Esophagus squamous epithelium (tissue), 5 donors: ENCODE results near the gene CYP3A5. TPM values are rescaled to one million over a fixed set of nuclear protein-coding genes. Genes with fewer than 3 reads are reported as not detected.
"Not testable (repeated sequence)": the region's sequence is repeated elsewhere in the genome, so short reads cannot be mapped to it uniquely, and the experiment has no call there.

Experiments used
- DNase-seq: peaks from one replicate; lab custom pipeline; 2025; lab: John Stamatoyannopoulos, UW
- H3K27ac ChIP-seq, 4 donors: fragments of 200-600 bp; sonication (generic); one replicate each; pipeline ENCODE4 v1.5.1; 2016 to 2019; ENCODE audit warnings: mild to moderate bottlenecking in 1 of 4
- H3K27me3 ChIP-seq, 4 donors: fragments of 200-600 bp; sonication (generic); 1 replicate in 3 of 4; 2 replicates in 1 of 4; pipeline versions ENCODE4 v1.5.1 to v1.6.0; 2017 to 2021; ENCODE audit warnings: antibody characterized with exemption in 1 of 4
- H3K36me3 ChIP-seq, 3 donors: fragments of 200-600 bp; sonication (generic); one replicate each; pipeline ENCODE4 v1.5.1; 2016 to 2019
- H3K4me1 ChIP-seq, 3 donors: fragments of 200-600 bp; sonication (generic); one replicate each; pipeline ENCODE4 v1.5.1; 2017 to 2019
- H3K4me3 ChIP-seq, 4 donors: fragments of 200-600 bp; sonication (generic); 1 replicate in 3 of 4; 2 replicates in 1 of 4; pipeline ENCODE4 v1.5.1; 2016 to 2019; ENCODE audit warnings: mild to moderate bottlenecking in 2 of 4, moderate library complexity in 1 of 4
- H3K9me3 ChIP-seq, 3 donors: fragments of 200-600 bp; sonication (generic); one replicate each; pipeline ENCODE4 v1.5.1; 2016 to 2019
- POLR2A ChIP-seq, 4 donors: fragments of 450-650 bp; IDR thresholded peaks; one replicate each; pipeline ENCODE4 v1.6.1; 2017; ENCODE audit warnings: antibody characterized with exemption in 4 of 4, mild to moderate bottlenecking in 4 of 4, moderate library complexity in 3 of 4
- WGBS, 2 donors: methylation state at CpG; one replicate each; pipeline ENCODE4 v1.1.5; 2018; 5-methylcytosine and 5-hydroxymethylcytosine counted together
- intact Hi-C: fragments of 100-400 bp; cut with DNase I; formaldehyde crosslinking; loops from one replicate; pipeline ENCODE4 v1.15.0; 2022
- total RNA-seq, 4 donors: library from RNA; depleted of rRNA; stranded (reverse); fragments of >200 nt; gene quantifications; one replicate each; pipeline ENCODE4 v1.1.0, GENCODE V29; 2016
- TF ChIP-seq, protein P1 (sequence below), 6 experiments: fragments of 450-650 bp in 4 of 6; fragments of 200-600 bp in 2 of 6; sonication (generic) in 2 of 6; IDR thresholded peaks; one replicate each; pipeline ENCODE4 v1.5.1; 2016 to 2019; ENCODE audit warnings: antibody characterized with exemption in 6 of 6, mild to moderate bottlenecking in 4 of 6, moderate library complexity in 4 of 6
- donor health status: DM: yes; HTN: yes; CAD: no.

Gene CYP3A5
- total RNA-seq, 4 donors from 2014 or later = 34.5 to 99.8 (median 79.1) TPM

DNA sequence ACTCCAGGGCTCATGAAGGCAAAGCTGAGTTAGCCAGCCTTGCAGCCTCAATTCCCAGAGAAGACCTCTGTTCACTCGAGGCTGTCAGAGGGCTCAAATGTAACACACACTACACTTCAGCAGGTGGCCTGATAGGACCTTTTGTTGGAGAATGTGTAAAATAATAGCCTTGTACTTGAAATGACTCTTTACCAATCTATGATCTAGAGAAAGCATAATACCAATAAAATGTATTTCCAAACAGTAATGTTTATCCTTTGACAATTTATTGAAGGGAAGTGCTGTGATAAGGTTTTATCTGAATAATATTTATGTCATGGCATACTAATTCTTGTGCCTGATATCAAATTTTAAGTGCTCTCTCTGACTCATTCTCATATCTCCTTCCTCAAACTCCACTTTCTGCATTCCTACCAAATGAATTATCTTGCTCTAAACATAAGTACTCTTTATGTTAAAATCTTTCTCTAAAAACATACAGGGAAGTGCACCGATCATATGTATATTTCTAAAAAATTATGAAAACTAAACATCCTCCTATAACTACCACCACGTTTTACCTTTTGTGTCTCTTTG is 34.3 kb upstream of the CYP3A5 start:
- H3K4me1 ChIP-seq = no peaks in the 10 kb centered on the region
- no peaks in the 10 kb centered on the region for H3K27me3 ChIP-seq
- no peak for TF ChIP-seq POLR2A (IDR thresholded peaks at IDR 0.05)
- TF ChIP-seq, protein P1, sequence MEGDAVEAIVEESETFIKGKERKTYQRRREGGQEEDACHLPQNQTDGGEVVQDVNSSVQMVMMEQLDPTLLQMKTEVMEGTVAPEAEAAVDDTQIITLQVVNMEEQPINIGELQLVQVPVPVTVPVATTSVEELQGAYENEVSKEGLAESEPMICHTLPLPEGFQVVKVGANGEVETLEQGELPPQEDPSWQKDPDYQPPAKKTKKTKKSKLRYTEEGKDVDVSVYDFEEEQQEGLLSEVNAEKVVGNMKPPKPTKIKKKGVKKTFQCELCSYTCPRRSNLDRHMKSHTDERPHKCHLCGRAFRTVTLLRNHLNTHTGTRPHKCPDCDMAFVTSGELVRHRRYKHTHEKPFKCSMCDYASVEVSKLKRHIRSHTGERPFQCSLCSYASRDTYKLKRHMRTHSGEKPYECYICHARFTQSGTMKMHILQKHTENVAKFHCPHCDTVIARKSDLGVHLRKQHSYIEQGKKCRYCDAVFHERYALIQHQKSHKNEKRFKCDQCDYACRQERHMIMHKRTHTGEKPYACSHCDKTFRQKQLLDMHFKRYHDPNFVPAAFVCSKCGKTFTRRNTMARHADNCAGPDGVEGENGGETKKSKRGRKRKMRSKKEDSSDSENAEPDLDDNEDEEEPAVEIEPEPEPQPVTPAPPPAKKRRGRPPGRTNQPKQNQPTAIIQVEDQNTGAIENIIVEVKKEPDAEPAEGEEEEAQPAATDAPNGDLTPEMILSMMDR (IDR thresholded peaks at IDR 0.05) = no peak
- intact Hi-C loops = no loop called here
- H3K9me3 ChIP-seq = no peaks in the 10 kb centered on the region
- no peaks in the 10 kb centered on the region for H3K36me3 ChIP-seq
- 79 to 80% methylated on average over 3 of the region's 3 CpGs for WGBS, 2 donors
- no peak for DNase-seq
- no peak overlapping the region for H3K27ac ChIP-seq
- no peak overlapping the region for H3K4me3 ChIP-seq

GRCh38 chr7:99709838-99710578 is 30.2 kb upstream of the CYP3A5 start:
- peaks cover 0 to 17% (median 3%) of the 10 kb centered on the region in 3 donors for H3K9me3 ChIP-seq
- H3K27ac ChIP-seq = no peak overlapping the region
- 36 to 63% methylated on average over 2 of the region's 2 CpGs for WGBS, 2 donors
- no peaks in the 10 kb centered on the region for H3K27me3 ChIP-seq
- intact Hi-C loops = no loop called here
- no peak overlapping the region for H3K4me3 ChIP-seq
- DNase-seq = no peak
- no peak for TF ChIP-seq POLR2A (IDR thresholded peaks at IDR 0.05)
- TF ChIP-seq, protein P1 (IDR thresholded peaks at IDR 0.05) = no peak
- peaks cover 0 to 13% (median 0%) of the 10 kb centered on the region in 3 donors for H3K36me3 ChIP-seq
- H3K4me1 ChIP-seq = no peaks in the 10 kb centered on the region

GRCh38 chr7:99709260-99709659 is 29.5 kb upstream of the CYP3A5 start:
- DNase-seq = no peak
- Histone ChIP-seq H3K36me3 (peaks cover 0 to 13% (median 0%) of the 10 kb centered on the region in 3 donors), H3K27me3 (no peaks in the 10 kb centered on the region), H3K9me3 (peaks cover 0 to 17% (median 3%) of the 10 kb centered on the region in 3 donors), H3K4me1 (no peaks in the 10 kb centered on the region), H3K27ac (no peak overlapping the region), H3K4me3 (no peak overlapping the region)
- intact Hi-C loops = no loop called here
- TF ChIP-seq POLR2A (IDR thresholded peaks at IDR 0.05) = no peak
- WGBS, 2 donors = 79 to 84% methylated on average over 2 of the region's 2 CpGs

GRCh38 chr7:99707096-99707495 is 27.3 kb upstream of the CYP3A5 start:
- Histone ChIP-seq H3K36me3 (peaks cover 0 to 13% (median 0%) of the 10 kb centered on the region in 3 donors), H3K9me3 (peaks cover 0 to 17% (median 3%) of the 10 kb centered on the region in 3 donors), H3K27ac (no peak overlapping the region), H3K4me3 (no peak overlapping the region), H3K27me3 (no peaks in the 10 kb centered on the region), H3K4me1 (no peaks in the 10 kb centered on the region)
- 60 to 70% methylated on average over 1 of the region's 1 CpG for WGBS, 2 donors
- no peak for TF ChIP-seq POLR2A (IDR thresholded peaks at IDR 0.05)
- TF ChIP-seq, protein P1 (IDR thresholded peaks at IDR 0.05) = no peak
- intact Hi-C loops = no loop called here
- DNase-seq = no peak

DNA sequence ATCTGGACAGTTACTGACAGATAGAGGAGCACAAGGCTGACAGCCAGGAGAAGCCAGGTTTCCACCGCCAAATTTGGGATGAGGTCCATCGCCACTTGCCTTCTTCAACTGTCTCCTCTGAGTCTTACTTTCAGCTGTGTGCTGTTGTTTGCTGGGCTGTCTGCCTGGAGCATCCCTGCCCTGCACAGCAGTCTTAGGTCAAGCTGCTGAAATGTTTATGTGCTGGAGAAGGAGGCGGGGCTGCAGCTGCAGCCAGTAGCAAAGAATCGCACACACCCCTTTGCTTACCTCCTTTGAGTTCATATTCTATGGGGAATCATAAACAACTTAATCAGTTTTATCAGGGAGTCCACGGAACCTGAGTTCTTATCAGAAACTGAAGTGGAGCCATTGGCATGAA is 20.1 kb upstream of the CYP3A5 start:
- Histone ChIP-seq H3K27ac (peak overlapping the region in 2 of 4 donors; percentile 63), H3K4me3 (no peak overlapping the region), H3K36me3 (no peaks in the 10 kb centered on the region), H3K9me3 (no peaks in the 10 kb centered on the region), H3K4me1 (peaks cover 0 to 22% (median 6%) of the 10 kb centered on the region in 3 donors), H3K27me3 (no peaks in the 10 kb centered on the region)
- 29 to 35% methylated on average over 4 to 5 of the region's 5 CpGs for WGBS, 2 donors
- DNase-seq = no peak
- TF ChIP-seq POLR2A (IDR thresholded peaks at IDR 0.05) = no peak
- intact Hi-C loops = no loop called here

GRCh38 chr7:99698867-99699730 is 19.3 kb upstream of the CYP3A5 start:
- DNase-seq, H3K27me3 ChIP-seq, H3K4me3 ChIP-seq, intact Hi-C loops, H3K36me3 ChIP-seq, H3K9me3 ChIP-seq: not testable (repeated sequence)
- 16 to 22% methylated on average over 6 of the region's 6 CpGs for WGBS, 2 donors
- peaks cover 0 to 22% (median 6%) of the 10 kb centered on the region in 3 donors for H3K4me1 ChIP-seq
- H3K27ac ChIP-seq = peak overlapping the region in 3 of 4 donors; percentile 43 to 63 (median 63)
